ENCODE measurements around the gene KCNK7.
A peak's percentile ranks its signal among the peaks of the same experiment; 100 is the strongest.

KCNK7 gene

GRCh38 chr11:65610404-65610803 is 14.8 kb upstream of the KCNK7 start:
- DNase-seq, result no peak

- DNase-seq, result no peak
Measured at GRCh38 chr11:65609665-65610064, 14.1 kb upstream of the KCNK7 start.

- DNase-seq, result no peak
Measured at GRCh38 chr11:65609229-65609628, 13.6 kb upstream of the KCNK7 start.

GRCh38 chr11:65607614-65608426 is 12.2 kb upstream of the KCNK7 start:
- no peak for DNase-seq

- peak; percentile 66 for DNase-seq
Measured at GRCh38 chr11:65606876-65607613, 11.4 kb upstream of the KCNK7 start.

- DNase-seq, result no peak
Measured at GRCh38 chr11:65604258-65604657, 8.7 kb upstream of the KCNK7 start.

- DNase-seq, result no peak
Measured at GRCh38 chr11:65599955-65600246, 4.3 kb upstream of the KCNK7 start.

GRCh38 chr11:65599216-65599954 is 3.8 kb upstream of the KCNK7 start:
- no peak for DNase-seq

- DNase-seq, result no peak
Measured at GRCh38 chr11:65598258-65598699, 2.7 kb upstream of the KCNK7 start.

GRCh38 chr11:65596520-65596919 is 920 bp upstream of the KCNK7 start:
- no peak for DNase-seq

- DNase-seq, result no peak
Measured at GRCh38 chr11:65595131-65595530, 469 bp downstream of the KCNK7 start.

GRCh38 chr11:65593518-65594414 is 1.8 kb downstream of the KCNK7 start:
- no peak for DNase-seq

- DNase-seq, result no peak
Measured at GRCh38 chr11:65592858-65593517, 2.6 kb downstream of the KCNK7 start.

- no peak for DNase-seq
Measured at GRCh38 chr11:65591939-65592857, 3.4 kb downstream of the KCNK7 start.

- peak; percentile 45 for DNase-seq
Measured at GRCh38 chr11:65590240-65590738, 5.3 kb downstream of the KCNK7 start.

GRCh38 chr11:65589444-65590239 is 6.0 kb downstream of the KCNK7 start:
- no peak for DNase-seq

- no peak for DNase-seq
Measured at GRCh38 chr11:65588199-65589054, 7.2 kb downstream of the KCNK7 start.

GRCh38 chr11:65586676-65587075 is 8.9 kb downstream of the KCNK7 start:
- DNase-seq, result no peak

- no peak for DNase-seq
Measured at GRCh38 chr11:65586247-65586630, 9.4 kb downstream of the KCNK7 start.

Measured in SHP77 treated with DMSO at 0.1 percent for 48 hours (cell line).